ENCODE data around the gene NECTIN4.

Gene NECTIN4

DNA sequence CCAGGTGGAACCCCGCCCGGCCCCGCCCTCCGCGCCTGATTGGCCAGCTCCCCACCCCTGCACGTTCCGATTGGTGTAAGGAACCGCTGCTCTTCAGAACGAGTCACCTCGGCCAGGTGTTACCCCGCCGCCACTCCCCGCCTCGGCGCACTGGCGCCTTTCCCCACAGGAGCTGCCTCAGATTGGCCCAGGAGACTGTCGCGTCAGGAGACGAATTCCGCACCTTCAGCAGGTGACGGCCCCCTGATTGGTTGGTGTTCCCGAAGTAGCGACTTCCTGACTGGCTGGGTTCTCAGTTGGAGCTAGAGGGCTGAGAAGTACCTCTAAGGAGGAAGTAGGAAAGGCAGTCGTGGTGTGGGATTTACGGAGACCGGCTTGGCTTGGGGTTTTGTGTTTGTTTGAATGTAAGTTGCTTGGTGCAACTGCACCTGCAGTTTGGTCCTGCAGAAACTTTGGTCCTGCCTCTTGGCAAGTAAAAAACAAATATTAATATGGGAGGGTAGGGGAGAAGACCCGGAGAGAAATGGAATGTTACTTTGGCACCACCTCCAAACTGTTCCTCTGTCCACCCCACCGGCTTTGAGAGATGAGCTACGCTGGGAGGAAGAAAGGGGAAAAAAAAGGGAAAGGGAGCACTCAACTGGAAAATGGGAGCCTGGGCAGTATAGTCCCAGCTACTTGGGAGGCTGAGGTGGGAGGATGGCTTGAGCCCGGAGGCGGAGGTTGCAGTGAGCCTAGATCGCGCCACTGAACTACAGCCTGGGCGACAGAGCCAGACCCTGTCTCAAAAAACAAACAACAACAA lies 68.0 kb downstream of the NECTIN4 start:
- DNase-seq = no peak

All from fibroblast of skin of abdomen (primary cell).